WI38 (cell line): Measurements from ENCODE around the gene RNF186.

ENCODE experiments used
- H3K4me3 ChIP-seq: 2 replicates; pipeline ENCODE4 v1.5.1; 2011; ENCODE audit warnings: low read depth, mild to moderate bottlenecking, control low read depth, low read length
- TF ChIP-seq, protein P1 (sequence below): IDR thresholded peaks from 2 replicates; pipeline ENCODE4 v1.5.1; 2012; ENCODE audit warnings: low read depth, mild to moderate bottlenecking, control low read depth, low read length

The RNF186 gene

GRCh38 chr1:19770436-19771190, 44.5 kb downstream of the RNF186 start:
- H3K4me3 ChIP-seq: no peak overlapping the region
- TF ChIP-seq, protein P1, sequence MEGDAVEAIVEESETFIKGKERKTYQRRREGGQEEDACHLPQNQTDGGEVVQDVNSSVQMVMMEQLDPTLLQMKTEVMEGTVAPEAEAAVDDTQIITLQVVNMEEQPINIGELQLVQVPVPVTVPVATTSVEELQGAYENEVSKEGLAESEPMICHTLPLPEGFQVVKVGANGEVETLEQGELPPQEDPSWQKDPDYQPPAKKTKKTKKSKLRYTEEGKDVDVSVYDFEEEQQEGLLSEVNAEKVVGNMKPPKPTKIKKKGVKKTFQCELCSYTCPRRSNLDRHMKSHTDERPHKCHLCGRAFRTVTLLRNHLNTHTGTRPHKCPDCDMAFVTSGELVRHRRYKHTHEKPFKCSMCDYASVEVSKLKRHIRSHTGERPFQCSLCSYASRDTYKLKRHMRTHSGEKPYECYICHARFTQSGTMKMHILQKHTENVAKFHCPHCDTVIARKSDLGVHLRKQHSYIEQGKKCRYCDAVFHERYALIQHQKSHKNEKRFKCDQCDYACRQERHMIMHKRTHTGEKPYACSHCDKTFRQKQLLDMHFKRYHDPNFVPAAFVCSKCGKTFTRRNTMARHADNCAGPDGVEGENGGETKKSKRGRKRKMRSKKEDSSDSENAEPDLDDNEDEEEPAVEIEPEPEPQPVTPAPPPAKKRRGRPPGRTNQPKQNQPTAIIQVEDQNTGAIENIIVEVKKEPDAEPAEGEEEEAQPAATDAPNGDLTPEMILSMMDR: no peak

DNA sequence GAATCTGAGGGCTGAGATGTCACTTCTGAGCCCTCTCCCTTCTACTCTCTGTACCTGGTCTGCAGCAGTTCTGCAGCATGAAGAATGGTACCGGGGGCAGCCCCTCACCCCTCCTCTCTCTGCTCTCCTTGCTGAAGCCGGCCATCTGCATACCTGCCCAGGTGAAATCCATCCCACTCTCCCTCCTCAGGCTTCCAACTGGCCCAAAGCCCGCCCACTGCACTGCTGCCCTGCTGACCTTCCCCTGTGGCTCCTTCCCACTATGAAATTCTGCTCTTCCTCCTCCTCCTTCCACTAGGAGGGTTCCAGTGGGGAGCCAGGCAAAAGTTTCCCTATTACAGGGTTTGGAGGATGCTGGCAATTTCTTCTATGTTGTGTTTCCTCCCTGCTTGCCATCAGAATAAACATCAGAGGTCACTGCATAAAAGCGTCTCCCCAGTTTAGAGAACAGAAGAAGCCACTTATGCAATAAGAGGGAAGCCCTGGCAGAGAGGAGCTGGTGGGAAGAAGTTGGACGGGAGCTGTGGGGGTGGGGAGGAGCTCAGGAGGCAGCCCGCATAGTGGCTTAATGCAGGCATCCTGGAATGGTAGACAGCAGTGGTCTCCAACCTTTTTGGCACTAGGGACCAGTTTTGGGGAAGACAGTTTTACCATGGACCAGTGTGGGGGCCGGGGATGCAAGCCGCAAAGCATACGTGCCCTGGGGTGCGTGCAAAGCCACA, 45.7 kb downstream of the RNF186 start:
- TF ChIP-seq, protein P1: no peak
- no peak overlapping the region for H3K4me3 ChIP-seq

- TF ChIP-seq, protein P1: no peak
- H3K4me3 ChIP-seq: no peak overlapping the region
Observed at GRCh38 chr1:19768353-19769210, 46.5 kb downstream of the RNF186 start.

DNA sequence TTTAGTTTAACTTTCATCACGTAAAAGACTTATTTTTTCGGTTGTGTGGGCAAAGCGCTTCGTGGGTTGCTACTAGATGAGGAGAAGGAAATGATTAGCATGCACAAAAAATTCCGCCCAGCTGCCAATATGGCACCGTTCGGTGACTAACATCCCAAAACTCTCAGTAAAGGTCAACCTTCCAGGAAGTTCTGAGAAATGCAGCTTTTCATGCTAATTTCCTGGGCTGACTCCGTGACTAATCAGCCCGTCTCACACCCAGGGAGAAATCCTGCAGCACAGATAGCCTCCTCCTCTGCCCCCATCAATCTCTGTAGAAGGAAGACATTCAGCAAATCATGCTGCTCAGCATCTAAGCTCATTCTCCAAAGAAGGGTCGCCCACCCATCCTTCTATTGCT, 49.5 kb downstream of the RNF186 start:
- no peak overlapping the region for H3K4me3 ChIP-seq
- TF ChIP-seq, protein P1: no peak

DNA sequence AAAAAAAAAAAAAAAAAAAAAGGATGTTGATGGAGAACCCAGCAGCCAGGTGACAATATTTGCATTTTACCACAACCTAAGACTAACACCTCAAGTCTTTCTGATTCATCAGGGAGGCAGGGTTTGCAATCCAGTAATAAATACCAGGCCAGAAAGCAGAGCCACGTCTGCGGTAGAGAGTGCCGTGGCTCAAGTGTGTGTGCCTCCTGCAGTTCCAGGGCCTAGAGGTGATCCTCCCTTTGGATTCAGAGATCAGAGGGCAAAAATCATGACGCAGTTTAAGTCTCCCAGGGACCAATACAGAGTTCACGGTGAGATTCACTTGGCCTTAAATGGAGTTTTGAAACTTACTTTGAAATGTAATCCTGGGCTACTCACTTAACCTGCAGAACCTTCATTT, 50.2 kb downstream of the RNF186 start:
- H3K4me3 ChIP-seq: no peak overlapping the region
- TF ChIP-seq, protein P1: no peak
